Endothelial cell of umbilical vein (primary cell): ENCODE data around the gene GABBR2. TPM values are rescaled to one million over a fixed set of nuclear protein-coding genes. Genes with fewer than 3 reads are reported as not detected.

Experiments used
- BruUV-seq: library from RNA; stranded (reverse); fragments of 400-500 nt; replicated peaks from 2 replicates; lab custom pipeline; 2021; lab: Mats Ljungman, UMichigan
- CTCF ChIA-PET: fragments of 300-600, 350-600 bp; sonication (Branson Sonifier 250); formaldehyde crosslinking; loops from one replicate; lab custom pipeline; 2021; ENCODE audit warnings: antibody characterized with exemption, inconsistent platforms; lab: Charles Lee
- POLR2A ChIA-PET: fragments of 300-600, 350-600 bp; sonication (Branson Sonifier 250); formaldehyde crosslinking; loops from one replicate; lab custom pipeline; 2021; ENCODE audit warnings: antibody characterized with exemption, inconsistent platforms; lab: Charles Lee
- DNase-seq: peaks from one replicate; pipeline ENCODE4 v3.0.0-alpha.2; 2011; ENCODE audit warnings: low read depth, low spot score
- FAIRE-seq: peaks from 2 replicates; lab custom pipeline; 2011; peaks lifted over from hg19 to GRCh38; lab: Jason Lieb, UNC
- H2AFZ ChIP-seq: 2 replicates; pipeline ENCODE4 v1.6.0; 2012; ENCODE audit warnings: low read depth, low read length, control low read depth, inconsistent platforms
- H3K27ac ChIP-seq: 2 replicates; pipeline ENCODE4 v1.5.1; 2011; ENCODE audit warnings: low read depth, mild to moderate bottlenecking, control low read depth, low read length, moderate library complexity; ENCODE audit not compliant: insufficient read depth
- H3K27me3 ChIP-seq, 2 experiments: 2 replicates each; pipeline versions ENCODE4 v1.6.0 to v1.6.1; 2011; ENCODE audit warnings: low read length in 2 of 2, mixed read lengths in 1 of 2; ENCODE audit not compliant: control insufficient read depth in 2 of 2, insufficient read depth in 2 of 2
- H3K36me3 ChIP-seq, 2 experiments: 2 replicates in 1 of 2; 3 replicates in 1 of 2; pipeline ENCODE4 v1.5.1; 2011; ENCODE audit warnings: low read length in 2 of 2, mild to moderate bottlenecking in 1 of 2, moderate library complexity in 1 of 2; ENCODE audit not compliant: control insufficient read depth in 2 of 2, insufficient read depth in 2 of 2; ENCODE audit errors: extremely low read depth in 1 of 2
- H3K4me1 ChIP-seq: 3 replicates; pipeline ENCODE4 v1.5.1; 2011; ENCODE audit warnings: mild to moderate bottlenecking, low read length; ENCODE audit not compliant: control insufficient read depth, insufficient read depth; ENCODE audit errors: extremely low read depth
- H3K4me2 ChIP-seq: 2 replicates; pipeline ENCODE4 v1.6.1; 2011; ENCODE audit warnings: low read length, control low read depth, mixed read lengths; ENCODE audit not compliant: insufficient read depth
- H3K4me3 ChIP-seq, 3 experiments: fragments of 200-600 bp in 1 of 3; sonication (generic), shearing (Covaris generic) in 1 of 3; replicated peaks in 1 of 3; 2 replicates each; pipeline ENCODE4 v1.5.1; 2011 to 2016; ENCODE audit warnings: control low read depth in 3 of 3, low read length in 3 of 3, mild to moderate bottlenecking in 2 of 3, inconsistent platforms in 1 of 3, low read depth in 1 of 3, moderate library complexity in 1 of 3; ENCODE audit not compliant: insufficient read depth in 1 of 3
- H3K79me2 ChIP-seq: 2 replicates; pipeline ENCODE4 v1.6.0; 2012; ENCODE audit warnings: low read length, inconsistent platforms; ENCODE audit not compliant: control insufficient read depth, insufficient read depth
- H3K9ac ChIP-seq: replicated peaks from 2 replicates; pipeline ENCODE3; 2011; ENCODE audit warnings: low read length, control low read depth; ENCODE audit not compliant: insufficient read depth; ENCODE audit errors: extremely low read depth
- H3K9me1 ChIP-seq: replicated peaks from 3 replicates; pipeline ENCODE4 v1.6.0; 2011; ENCODE audit warnings: mild to moderate bottlenecking, low read length; ENCODE audit not compliant: control insufficient read depth, insufficient read depth; ENCODE audit errors: extremely low read depth
- H3K9me3 ChIP-seq: replicated peaks from 2 replicates; pipeline ENCODE4 v1.5.1; 2012; ENCODE audit warnings: low read length, inconsistent platforms; ENCODE audit not compliant: control insufficient read depth, insufficient read depth
- H4K20me1 ChIP-seq: replicated peaks from 2 replicates; pipeline ENCODE3; 2011; ENCODE audit warnings: mild to moderate bottlenecking, low read length; ENCODE audit not compliant: control insufficient read depth, insufficient read depth; ENCODE audit errors: extremely low read depth
- CTCF ChIP-seq, 2 donors: IDR thresholded peaks; 1 replicate in 1 of 2; 2 replicates in 1 of 2; pipeline ENCODE4 v1.5.1; 2011; ENCODE audit warnings: low read length in 2 of 2, mild to moderate bottlenecking in 2 of 2, moderate library complexity in 2 of 2, control low read depth in 1 of 2, inconsistent platforms in 1 of 2, low read depth in 1 of 2; ENCODE audit not compliant: insufficient read depth in 1 of 2; ENCODE audit errors: extremely low read depth in 1 of 2
- EZH2 ChIP-seq: IDR thresholded peaks from 2 replicates; pipeline ENCODE4 v1.6.1; 2012; ENCODE audit warnings: borderline replicate concordance, low read depth, mild to moderate bottlenecking, moderate library complexity, low read length, inconsistent platforms; ENCODE audit not compliant: severe bottlenecking
- FOS ChIP-seq: IDR thresholded peaks from 2 replicates; pipeline ENCODE4 v1.6.1; 2011; ENCODE audit warnings: mild to moderate bottlenecking, low read length, moderate library complexity, borderline replicate concordance; ENCODE audit not compliant: insufficient read depth
- GATA2 ChIP-seq: IDR thresholded peaks from 2 replicates; pipeline ENCODE4 v1.7.0; 2011; ENCODE audit warnings: low read depth, mild to moderate bottlenecking, moderate library complexity, mixed read lengths, low read length; ENCODE audit not compliant: insufficient read length, insufficient read depth
- JUN ChIP-seq: IDR thresholded peaks from 2 replicates; pipeline ENCODE4 v1.6.1; 2011; ENCODE audit warnings: borderline replicate concordance, low read depth; ENCODE audit not compliant: insufficient read length, insufficient read depth
- MAX ChIP-seq: IDR thresholded peaks from 2 replicates; pipeline ENCODE4 v1.6.1; 2011; ENCODE audit not compliant: insufficient read depth, insufficient read length
- MYC ChIP-seq: IDR thresholded peaks from one replicate; pipeline ENCODE4 v1.6.1; 2011; ENCODE audit warnings: mild to moderate bottlenecking, low read depth, low read length
- POLR2A ChIP-seq: IDR thresholded peaks from 2 replicates; pipeline ENCODE4 v1.6.1; 2012; ENCODE audit warnings: low read depth, mild to moderate bottlenecking, control low read depth, low read length
- POLR2AphosphoS5 ChIP-seq: IDR thresholded peaks from 2 replicates; pipeline ENCODE4 v1.6.1; 2012; ENCODE audit warnings: low read depth, mild to moderate bottlenecking, control low read depth, low read length, moderate library complexity; ENCODE audit not compliant: insufficient read depth
- dilution Hi-C: fragments of 300-500 bp; cut with MboI; formaldehyde crosslinking; loops from one replicate; pipeline ENCODE4 v1.15.0; 2019; ENCODE audit warnings: low sequenced_read_pairs; ENCODE audit not compliant: extremely low pct_ligation_motif_present
- intact Hi-C: fragments of 100-400 bp; cut with micrococcal nuclease; formaldehyde crosslinking; loops from one replicate; pipeline ENCODE4 v1.10.0; 2022
- polyA plus RNA-seq, 4 experiments: library from polyadenylated mRNA; depleted of rRNA in 3 of 4; stranded (reverse) in 3 of 4; unstranded in 1 of 4; fragments of >200 nt; gene quantifications; 2 replicates each; pipeline versions ENCODE4 v1.2.1 to v1.2.3, GENCODE V29; 2011 to 2012; ENCODE audit warnings: missing spikeins in 1 of 4
- total RNA-seq: library from RNA; stranded (reverse); gene quantifications from 2 replicates; pipeline ENCODE4 v1.2.3, GENCODE V29; 2021

The GABBR2 gene
- total and polyA plus RNA-seq, 2 donors (not counting 3 experiments of a cell fraction or from before 2014, with no cell fraction given): 1.1 to 9.2 TPM

GRCh38 chr9:98468567-98469239, 240.0 kb downstream of the GABBR2 start:
- H3K9me1 ChIP-seq: no peaks in the 10 kb centered on the region
- intact Hi-C loops: no loop called here
- H3K4me3 ChIP-seq: no peak overlapping the region
- no peak overlapping the region for H3K4me2 ChIP-seq
- no peaks in the 10 kb centered on the region for H3K27me3 ChIP-seq
- no peaks in the 10 kb centered on the region for H4K20me1 ChIP-seq
- no peaks in the 10 kb centered on the region for H3K4me1 ChIP-seq
- no peak for FAIRE-seq
- DNase-seq: no peak
- no peaks in the 10 kb centered on the region for H3K36me3 ChIP-seq
- BruUV-seq: no TSS peak
- no peak overlapping the region for H2AFZ ChIP-seq
- no peak overlapping the region for H3K27ac ChIP-seq
- H3K9ac ChIP-seq: no peak overlapping the region
- H3K79me2 ChIP-seq: no peaks in the 10 kb centered on the region
- TF ChIP-seq FOS: no peak
- no peak for TF ChIP-seq MAX
- dilution Hi-C loops: no loop called here
- ChIA-PET POLR2A (no interaction called here), CTCF (no interaction called here)
- H3K9me3 ChIP-seq: no peaks in the 10 kb centered on the region

- ChIA-PET CTCF (no interaction called here), POLR2A (no interaction called here)
- dilution Hi-C loops: no loop called here
Measured at GRCh38 chr9:98465799-98466198, 242.9 kb downstream of the GABBR2 start.

More at GRCh38 chr9:98465799-98466198, 242.9 kb downstream of the GABBR2 start:
- intact Hi-C loops: no loop called here
- no peaks in the 10 kb centered on the region for H3K79me2 ChIP-seq
- FAIRE-seq: no peak
- H4K20me1 ChIP-seq: no peaks in the 10 kb centered on the region
- H3K4me3 ChIP-seq: no peak overlapping the region
- no peak overlapping the region for H2AFZ ChIP-seq
- BruUV-seq: no TSS peak
- no peaks in the 10 kb centered on the region for H3K9me3 ChIP-seq
- no peaks in the 10 kb centered on the region for H3K4me1 ChIP-seq
- H3K9me1 ChIP-seq: no peaks in the 10 kb centered on the region
- no peaks in the 10 kb centered on the region for H3K36me3 ChIP-seq
- no peaks in the 10 kb centered on the region for H3K27me3 ChIP-seq
- no peak overlapping the region for H3K4me2 ChIP-seq
- no peak for DNase-seq
- H3K27ac ChIP-seq: no peak overlapping the region
- H3K9ac ChIP-seq: no peak overlapping the region
- no peak for TF ChIP-seq MYC
- TF ChIP-seq POLR2AphosphoS5: no peak
- TF ChIP-seq CTCF (IDR thresholded peaks at IDR 0.05; ENCODE audit: extremely low read depth in 1 of 2, insufficient read depth in 1 of 2, low read depth in 1 of 2, low read length in 2 of 2): no peak
- TF ChIP-seq MAX: no peak
- no peak for TF ChIP-seq EZH2
- no peak for TF ChIP-seq GATA2
- TF ChIP-seq FOS: no peak
- no peak for TF ChIP-seq POLR2A
- no peak for TF ChIP-seq JUN
